GM18867 (cell line): Measurements from ENCODE around the gene CA5A.
"Not testable (repeated sequence)": the region's sequence is repeated elsewhere in the genome, so short reads cannot be mapped to it uniquely, and the experiment has no call there.

Experiments
- ATAC-seq: cut with Tn5 transposase; IDR thresholded peaks from one replicate; pipeline ENCODE4 v1.9.1; 2021; ENCODE audit warnings: mild to moderate bottlenecking, moderate library complexity; ENCODE audit not compliant: unreplicated experiment

The CA5A gene

GRCh38 chr16:87936375-87937230 lies at the start of gene CA5A:
Gene CA5A, minus strand, starts transcription at chr16:87936529. Its CDS starts 79 bp downstream, at chr16:87936450.
- ATAC-seq = no peak

- not testable (repeated sequence) for ATAC-seq
These were observed 49.2 kb upstream of the CA5A start for GRCh38 chr16:87985493-87985892.

GRCh38 chr16:87984632-87985267 lies 48.4 kb upstream of the CA5A start:
- no peak for ATAC-seq

GRCh38 chr16:87984180-87984579 lies 47.9 kb upstream of the CA5A start:
- ATAC-seq = not testable (repeated sequence)

- not testable (repeated sequence) for ATAC-seq
These were observed 47.4 kb upstream of the CA5A start for GRCh38 chr16:87983737-87984097.

- ATAC-seq = not testable (repeated sequence)
These were observed 46.9 kb upstream of the CA5A start for GRCh38 chr16:87983072-87983736.

- ATAC-seq = no peak
These were observed 46.3 kb upstream of the CA5A start for GRCh38 chr16:87982581-87983041.

DNA sequence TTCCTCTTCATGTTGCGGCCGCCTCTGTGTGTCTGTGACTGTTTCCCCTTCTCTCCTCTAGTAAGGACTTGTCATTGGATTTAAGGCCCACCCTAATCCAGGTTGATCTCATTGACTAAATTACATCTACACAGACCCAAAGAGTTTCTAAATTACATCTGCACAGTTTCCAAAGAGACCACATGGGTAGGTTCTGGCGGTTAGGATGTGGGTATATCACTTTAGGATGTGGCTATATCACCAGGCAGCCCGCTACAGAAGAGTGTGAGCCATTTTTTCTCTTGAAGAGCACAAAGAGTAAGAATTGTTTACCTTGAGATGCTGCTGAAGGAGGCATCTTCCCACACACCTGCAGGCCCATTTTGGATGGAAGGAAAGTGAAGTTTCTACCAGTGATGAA lies 45.0 kb upstream of the CA5A start:
- ATAC-seq = not testable (repeated sequence)

GRCh38 chr16:87979911-87980630 lies 43.7 kb upstream of the CA5A start:
- ATAC-seq = not testable (repeated sequence)

DNA sequence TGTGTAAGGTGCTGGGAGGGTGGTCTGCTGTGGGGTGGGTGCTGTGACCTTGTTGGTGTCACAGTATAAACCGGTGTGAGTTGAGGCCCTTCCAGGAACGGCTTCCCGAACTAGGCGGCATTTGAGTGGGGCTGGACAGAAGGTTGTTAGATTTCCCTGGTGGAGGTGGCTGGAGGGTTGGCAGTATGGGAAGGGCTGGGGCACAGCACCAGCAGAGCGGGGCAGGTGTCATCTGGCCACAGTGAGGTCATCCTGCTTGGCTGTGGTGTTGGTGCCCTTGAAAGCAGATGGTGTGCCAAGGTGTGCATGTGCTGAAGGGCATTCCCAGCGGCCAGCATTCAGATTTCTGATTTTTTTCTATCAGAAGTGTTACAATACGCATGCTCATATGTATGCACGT lies 43.0 kb upstream of the CA5A start:
- ATAC-seq = no peak

DNA sequence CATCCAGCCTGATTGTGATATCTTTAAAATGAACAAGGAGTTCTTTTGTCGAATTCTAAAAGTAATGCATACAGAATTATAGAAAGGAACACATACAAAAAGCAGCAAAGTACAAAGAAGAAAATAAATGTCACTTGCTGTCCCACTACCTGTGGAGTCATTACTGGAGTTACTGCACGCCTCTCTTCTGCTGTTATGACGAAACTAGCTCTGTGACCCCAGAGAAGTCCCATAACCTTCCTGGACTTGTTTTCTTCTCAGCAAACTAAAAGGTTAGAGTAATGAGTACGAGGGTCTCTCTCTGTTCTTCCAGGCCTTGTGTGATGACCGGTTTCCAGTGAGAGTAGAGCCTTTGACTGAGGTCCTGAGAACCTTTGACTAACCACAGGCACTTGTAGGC lies 41.8 kb upstream of the CA5A start:
- no peak for ATAC-seq

GRCh38 chr16:87976665-87977064 lies 40.3 kb upstream of the CA5A start:
- no peak for ATAC-seq

DNA sequence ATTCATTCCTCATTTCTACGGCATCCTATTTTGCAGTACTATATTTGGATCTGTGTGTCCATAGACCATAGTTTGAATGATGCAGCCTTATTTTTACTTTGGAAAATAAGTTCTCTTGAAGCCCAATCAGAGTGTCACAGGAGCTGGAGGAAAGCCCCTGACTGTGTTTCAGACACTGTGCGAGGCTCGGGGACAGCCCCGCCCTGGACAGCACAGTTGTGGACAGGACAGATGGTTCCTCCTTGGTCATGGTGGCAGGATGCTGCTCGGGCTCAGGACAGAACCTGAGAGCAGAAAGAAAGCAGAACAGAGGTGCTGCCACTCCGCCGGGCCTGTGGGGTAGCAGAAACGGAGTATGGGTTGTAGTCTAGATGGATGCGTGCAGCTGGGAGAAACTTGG lies 37.8 kb upstream of the CA5A start:
- ATAC-seq = no peak

- no peak for ATAC-seq
These were observed 37.4 kb upstream of the CA5A start for GRCh38 chr16:87973717-87974116.

- no peak for ATAC-seq
These were observed 35.6 kb upstream of the CA5A start for GRCh38 chr16:87971933-87972332.

- no peak for ATAC-seq
These were observed 33.9 kb upstream of the CA5A start for GRCh38 chr16:87970186-87970585.

DNA sequence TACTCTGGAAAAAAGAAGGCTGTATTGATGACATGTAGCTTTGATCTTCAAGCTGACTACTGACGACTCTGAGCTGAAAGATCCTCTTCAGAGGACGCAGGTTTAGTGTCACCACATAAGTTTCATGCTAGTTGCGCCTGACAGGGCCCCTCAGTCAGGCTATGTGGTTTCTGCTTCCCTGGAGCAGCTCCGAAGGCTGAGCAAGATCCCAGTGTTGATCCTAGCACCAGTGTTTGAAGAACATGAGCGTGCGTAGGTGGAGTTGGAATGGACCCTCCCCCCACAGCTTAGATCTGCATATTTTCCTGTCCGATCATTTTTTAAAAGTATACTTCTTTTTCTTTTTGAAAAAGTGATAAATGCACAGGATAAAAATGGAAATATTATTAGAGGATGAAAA lies 32.2 kb upstream of the CA5A start:
- ATAC-seq = no peak

DNA sequence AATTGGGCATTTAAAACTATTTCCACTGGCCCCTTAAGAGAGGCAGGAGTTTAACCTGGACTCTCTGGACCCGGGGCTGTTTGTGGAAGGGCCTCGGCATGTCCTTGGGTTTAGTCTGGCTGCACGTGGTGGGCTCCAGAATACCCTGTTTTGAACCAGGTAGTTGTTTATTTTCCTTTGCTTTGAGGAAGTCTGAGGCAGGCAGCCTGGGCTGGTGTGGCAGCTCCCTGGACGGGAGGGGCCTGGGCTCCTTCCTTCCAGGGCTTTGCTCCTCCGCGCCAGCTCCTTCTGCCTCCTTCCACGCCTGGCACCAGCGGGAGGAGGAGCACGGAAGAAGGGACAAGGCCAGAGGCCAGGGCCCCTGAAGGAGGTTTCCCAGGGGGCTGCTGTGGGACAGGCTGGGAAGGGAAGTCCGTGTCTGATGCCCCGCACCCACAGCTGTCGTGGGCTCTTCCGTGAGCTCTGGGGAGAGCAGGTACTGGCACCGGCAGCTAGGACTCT lies 30.4 kb upstream of the CA5A start:
- ATAC-seq = no peak

- ATAC-seq = no peak
These were observed 29.8 kb upstream of the CA5A start for GRCh38 chr16:87966064-87966645.

DNA sequence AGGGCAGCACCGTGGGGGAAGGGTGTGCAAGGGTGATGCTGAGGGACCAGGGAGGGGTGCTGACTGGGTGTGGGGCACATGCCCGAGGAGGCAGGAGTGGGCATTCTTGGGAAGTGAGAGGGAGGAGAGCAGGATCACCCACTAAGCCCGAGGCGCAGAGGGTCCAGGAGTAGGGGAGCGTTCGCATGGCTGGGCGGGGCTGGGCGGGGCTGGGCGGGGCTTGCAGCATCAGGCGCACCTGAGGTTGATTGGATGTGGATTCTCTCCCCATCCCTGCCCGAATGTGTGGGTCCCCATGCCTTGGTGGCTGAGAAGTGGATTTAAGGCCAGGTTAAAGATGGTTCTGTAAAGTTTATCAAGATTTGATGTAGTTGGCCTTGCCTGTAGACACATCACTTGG lies 29.1 kb upstream of the CA5A start:
- no peak for ATAC-seq
